K562 (cell line): ENCODE data around the gene MICALL2. TPM values are rescaled to one million over a fixed set of nuclear protein-coding genes. Genes with fewer than 3 reads are reported as not detected.

Experiments used
- ATAC-seq: fragments of 200-7000 bp; cut with Tn5 transposase; 3 replicates; pipeline ENCODE4 v1.9.1; 2020; ENCODE audit warnings: moderate library complexity
- BruUV-seq: library from RNA; stranded (reverse); fragments of 400-500 nt; replicated peaks from 2 replicates; lab custom pipeline; 2021; lab: Mats Ljungman, UMichigan
- CTCF ChIA-PET: fragments of 300-600 bp; formaldehyde crosslinking; extraction: SDS; loops from one replicate; lab custom pipeline; 2021; ENCODE audit warnings: low intra/inter-chr PET ratio; lab: Yijun Ruan, JAX
- POLR2A ChIA-PET: fragments of 300-600, 350-650 bp; sonication (Branson Sonifier 250); formaldehyde crosslinking; extraction: SDS; loops from one replicate; lab custom pipeline; 2021; ENCODE audit warnings: antibody characterized with exemption, inconsistent platforms; lab: Yijun Ruan, JAX
- DNase-seq, 4 experiments: peaks; one replicate each; pipeline versions ENCODE4 v3.0.0 to v3.0.0-alpha.2; 2011 to 2018; ENCODE audit warnings: low spot score in 3 of 4, mixed read lengths in 3 of 4; ENCODE audit errors: extremely low read depth in 1 of 4
- FAIRE-seq: peaks from 2 replicates; lab custom pipeline; 2011; peaks lifted over from hg19 to GRCh38; lab: Jason Lieb, UNC
- H2AFZ ChIP-seq: 2 replicates; pipeline ENCODE4 v1.6.0; 2011; ENCODE audit warnings: low read depth, low read length, control low read depth, inconsistent platforms
- H3K27ac ChIP-seq: fragments of 200-600 bp; 3 replicates; pipeline ENCODE4 v1.8.0; 2011; ENCODE audit warnings: low read depth, mild to moderate bottlenecking, control low read depth, inconsistent platforms, low read length, moderate library complexity, mixed read lengths; ENCODE audit errors: extremely low read depth
- H3K27me3 ChIP-seq, 2 experiments: fragments of 300-600 bp in 1 of 2; 2 replicates in 1 of 2; 3 replicates in 1 of 2; pipeline versions ENCODE4 v1.6.0 to v1.8.0; 2011; ENCODE audit warnings: inconsistent platforms in 2 of 2, low read length in 2 of 2, mild to moderate bottlenecking in 1 of 2, mixed read lengths in 1 of 2, moderate library complexity in 1 of 2; ENCODE audit not compliant: control insufficient read depth in 2 of 2, insufficient read depth in 2 of 2
- H3K36me3 ChIP-seq: fragments of 300-600 bp; 3 replicates; pipeline ENCODE4 v1.8.0; 2011; ENCODE audit warnings: mild to moderate bottlenecking, low read length, inconsistent platforms; ENCODE audit not compliant: control insufficient read depth, insufficient read depth
- H3K4me1 ChIP-seq, 2 experiments: fragments of 200-600 bp in 1 of 2; replicated peaks in 1 of 2; 2 replicates in 1 of 2; 3 replicates in 1 of 2; pipeline versions ENCODE4 v1.5.1 to v1.8.0; 2011; ENCODE audit warnings: inconsistent platforms in 2 of 2, low read length in 2 of 2, mild to moderate bottlenecking in 1 of 2, mixed read lengths in 1 of 2, moderate library complexity in 1 of 2; ENCODE audit not compliant: control insufficient read depth in 2 of 2, insufficient read depth in 2 of 2
- H3K4me2 ChIP-seq: 2 replicates; pipeline ENCODE4 v1.6.1; 2011; ENCODE audit warnings: low read length, control low read depth, inconsistent platforms, mixed read lengths; ENCODE audit not compliant: insufficient read depth
- H3K4me3 ChIP-seq: fragments of 200-600 bp; sonication (generic), shearing (Covaris generic); 2 replicates; pipeline ENCODE4 v1.5.1; 2016; ENCODE audit warnings: control low read depth, inconsistent platforms
- H3K79me2 ChIP-seq: fragments of 200-600 bp; 3 replicates; pipeline ENCODE4 v1.8.0; 2011; ENCODE audit warnings: low read length, inconsistent platforms; ENCODE audit not compliant: control insufficient read depth, insufficient read depth
- H3K9ac ChIP-seq, 2 experiments: 2 replicates each; pipeline versions ENCODE4 v1.6.0 to v1.6.1; 2011; ENCODE audit warnings: low read depth in 2 of 2, low read length in 2 of 2, control low read depth in 1 of 2, inconsistent platforms in 1 of 2, mild to moderate bottlenecking in 1 of 2, mixed read lengths in 1 of 2; ENCODE audit not compliant: insufficient read depth in 1 of 2
- H3K9me1 ChIP-seq: one replicate; pipeline ENCODE4 v1.6.0; 2011; ENCODE audit warnings: inconsistent platforms, mild to moderate bottlenecking, low read length, moderate library complexity; ENCODE audit not compliant: control insufficient read depth, insufficient read depth
- H3K9me3 ChIP-seq: replicated peaks from 2 replicates; pipeline ENCODE4 v1.5.1; 2011; ENCODE audit warnings: low read depth, low read length, inconsistent platforms; ENCODE audit not compliant: control insufficient read depth, insufficient read depth
- H4K20me1 ChIP-seq: replicated peaks from 2 replicates; pipeline ENCODE4 v1.6.1; 2011; ENCODE audit warnings: low read length, inconsistent platforms, mixed read lengths; ENCODE audit not compliant: control insufficient read depth, insufficient read depth
- CSDE1 ChIP-seq, 2 experiments: fragments of 450-650 bp; IDR thresholded peaks; 2 replicates each; pipeline ENCODE4 v1.6.1; 2016; ENCODE audit warnings: mild to moderate bottlenecking in 1 of 2
- ETV6 ChIP-seq, 3 experiments: fragments of 150-350 bp in 1 of 3; sonication (generic) in 1 of 3; formaldehyde crosslinking in 1 of 3; IDR thresholded peaks; 2 replicates each; pipeline versions ENCODE4 v1.6.1 to v1.8.0; 2014 to 2022; ENCODE audit warnings: borderline replicate concordance in 2 of 3, low read depth in 2 of 3, antibody characterized with exemption in 1 of 3, low read length in 1 of 3, mild to moderate bottlenecking in 1 of 3, missing genetic modification reagents in 1 of 3
- HNRNPL ChIP-seq: fragments of 200-400 bp; formaldehyde crosslinking; IDR thresholded peaks from 2 replicates; pipeline ENCODE4 v1.6.1; 2017; ENCODE audit warnings: low read depth, mild to moderate bottlenecking, low read length
- POLR2G ChIP-seq: fragments of 200-400 bp; formaldehyde crosslinking; IDR thresholded peaks from 2 replicates; pipeline ENCODE4 v1.6.1; 2017; ENCODE audit warnings: low read depth, mild to moderate bottlenecking, antibody characterized with exemption, low read length, moderate library complexity
- WGBS: fragments of 100-300 bp; shearing (Covaris generic); methylation state at CpG from one replicate; pipeline ENCODE4 v1.1.6; 2016; ENCODE audit warnings: low coverage, mixed read lengths; ENCODE audit not compliant: insufficient coverage; ENCODE audit errors: missing lambda C conversion rate; 5-methylcytosine and 5-hydroxymethylcytosine counted together
- in situ Hi-C: fragments of 300-500 bp; cut with MboI; formaldehyde crosslinking; loops from 4 replicates; pipeline ENCODE4 v1.15.0; 2018; ENCODE audit warnings: inconsistent platforms, mixed read lengths
- intact Hi-C: fragments of 100-400 bp; cut with micrococcal nuclease; formaldehyde crosslinking; loops from 2 replicates; pipeline ENCODE4 v1.14.2; 2022
- polyA plus RNA-seq, 8 experiments: library from polyadenylated mRNA; depleted of rRNA in 4 of 8; stranded (reverse) in 5 of 8; unstranded in 3 of 8; fragments of >200 nt; fragmentation: Nextera tagmentation in 2 of 8; fragmentation: Illumina TruSeq in 1 of 8; extraction: Ambion mirVana in 2 of 8; extraction: Trizol in 1 of 8; gene quantifications; 2 replicates each; pipeline versions ENCODE4 v1.2.1 to v1.2.3, GENCODE V29; 2011 to 2014; ENCODE audit warnings: inconsistent platforms in 1 of 8, missing spikeins in 1 of 8
- total RNA-seq, 7 experiments: library from RNA; depleted of rRNA in 6 of 7; stranded (reverse); fragments of >200 nt in 6 of 7; fragmentation: Illumina TruSeq in 2 of 7; extraction: Trizol in 2 of 7; gene quantifications; 2 replicates each; pipeline versions ENCODE4 v1.2.1 to v1.2.3, GENCODE V29; 2011 to 2021; ENCODE audit warnings: low replicate concordance in 1 of 7

The MICALL2 gene
- total and polyA plus RNA-seq, 9 of the 15 experiments (the other 6 are each of a cell fraction or from before 2014, with no cell fraction given), result 1.8 to 103 (median 17.0) TPM

DNA sequence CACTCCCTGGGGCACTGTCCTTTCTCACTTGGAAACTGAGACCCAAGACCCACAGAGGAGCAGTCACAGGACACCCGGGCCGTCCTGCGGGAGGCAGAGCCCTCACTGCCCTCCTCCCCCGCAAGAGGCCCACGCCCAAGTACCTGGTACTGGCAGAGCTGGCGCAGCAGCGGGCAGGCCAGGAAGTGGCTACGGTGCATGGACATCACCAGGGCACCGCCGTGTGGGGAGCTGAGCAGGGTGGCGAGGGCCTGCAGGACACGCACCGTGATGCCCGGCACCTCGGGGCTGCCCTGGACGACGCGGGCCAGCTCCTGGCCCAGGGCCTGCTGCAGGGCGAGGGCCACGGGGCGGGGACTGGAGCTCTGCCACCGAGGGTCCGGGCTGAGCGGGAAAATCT is 20.0 kb upstream of the MICALL2 start:
- Histone ChIP-seq H3K4me2 (no peak overlapping the region), H3K4me3 (no peak overlapping the region), H3K27ac (no peak overlapping the region), H4K20me1 (no peaks in the 10 kb centered on the region), H3K27me3 (no peaks in the 10 kb centered on the region), H3K9me1 (no peaks in the 10 kb centered on the region), H2AFZ (no peak overlapping the region), H3K79me2 (no peaks in the 10 kb centered on the region), H3K9ac (no peak overlapping the region), H3K9me3 (no peaks in the 10 kb centered on the region), H3K4me1 (peaks cover 0 to 30% of the 10 kb centered on the region in 2 experiments; a peak in 2 of 5 replicates), H3K36me3 (peaks cover 83% of the 10 kb centered on the region; the same call in 1 of the 3 replicates)
- TF ChIP-seq POLR2G (peak; percentile 45), ETV6 (IDR thresholded peaks at IDR 0.05; ENCODE audit: borderline replicate concordance in 1 of 2, low read depth in 2 of 2, low read length in 1 of 2) (no peak), ETV6 (CRISPR knock-in tag; IDR thresholded peaks at IDR 0.05; ENCODE audit: borderline replicate concordance) (no peak)
- POLR2A ChIA-PET, result interaction anchor here (0.7 kb wide), 2 partner anchors 225 to 248 kb away, joined by 3 read pairs; no protein-coding TSS in a partner anchor
- intact Hi-C loops, result no loop called here
- DNase-seq, result no peak
- 94% methylated on average over 13 of the region's 24 CpGs for WGBS
- in situ Hi-C loops, result loop anchor here (5.0 kb wide), 1 partner anchor 257 kb away; no protein-coding TSS in a partner anchor
- no peak for ATAC-seq
- no TSS peak for BruUV-seq
- CTCF ChIA-PET, result no interaction called here
- FAIRE-seq, result no peak

GRCh38 chr7:1478480-1478879 is 19.2 kb upstream of the MICALL2 start:
- POLR2A ChIA-PET, result no interaction called here
- Histone ChIP-seq H3K4me2 (no peak overlapping the region), H3K4me1 (peaks cover 2 to 38% of the 10 kb centered on the region in 2 experiments; a peak in 3 of 5 replicates), H3K4me3 (no peak overlapping the region), H2AFZ (no peak overlapping the region), H3K36me3 (peaks cover 81% of the 10 kb centered on the region; the same call in 1 of the 3 replicates), H3K27me3 (no peaks in the 10 kb centered on the region), H4K20me1 (no peaks in the 10 kb centered on the region), H3K9me3 (no peaks in the 10 kb centered on the region), H3K79me2 (no peaks in the 10 kb centered on the region), H3K9me1 (no peaks in the 10 kb centered on the region), H3K9ac (no peak overlapping the region; a peak in 1 of 4 replicates), H3K27ac (no peak overlapping the region)
- in situ Hi-C loops, result loop anchor here (5.0 kb wide), 1 partner anchor 256 kb away; no protein-coding TSS in a partner anchor
- DNase-seq (no peak), FAIRE-seq (no peak), ATAC-seq (no peak)
- intact Hi-C loops, result no loop called here
- no TSS peak for BruUV-seq
- no peak for TF ChIP-seq CSDE1 (IDR thresholded peaks at IDR 0.05)
- TF ChIP-seq HNRNPL, result peak; percentile 34; the same call in 1 of the 2 replicates
- WGBS, result 100% methylated on average over 9 of the region's 19 CpGs
- CTCF ChIA-PET, result no interaction called here
